ENCODE measurements around the gene HS1BP3.

Gene HS1BP3

DNA sequence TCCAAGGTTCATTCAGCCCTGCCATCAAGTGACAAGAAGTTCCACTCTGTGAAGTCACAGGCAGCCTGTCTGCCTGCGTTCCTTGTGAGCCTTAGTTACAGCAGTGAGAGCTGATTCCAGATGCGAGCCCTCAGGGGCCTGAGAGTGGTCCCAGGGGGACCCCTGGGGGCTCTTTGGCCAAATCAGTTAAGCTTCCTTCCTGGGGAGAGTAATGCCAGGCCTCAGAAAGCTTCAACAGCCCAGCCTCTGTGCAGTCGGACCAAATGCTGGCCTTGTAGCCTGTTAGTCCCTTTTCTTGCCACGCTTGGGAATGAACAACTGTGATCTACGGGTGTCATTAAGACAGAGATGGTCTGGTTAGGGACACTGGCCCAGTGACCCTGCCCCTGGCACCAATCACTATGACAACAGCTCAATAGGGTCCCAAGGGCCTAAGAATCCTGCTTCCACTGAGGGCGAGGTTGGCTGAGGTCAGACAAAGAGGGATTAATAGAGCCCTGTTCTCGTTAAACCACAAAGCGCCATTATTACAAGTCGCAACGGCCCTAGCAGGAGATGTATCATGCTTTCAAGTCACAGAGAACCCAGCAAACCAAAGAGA, 50.9 kb downstream of the HS1BP3 start:
- DNase-seq (ENCODE audit: low read depth) = no peak

DNA sequence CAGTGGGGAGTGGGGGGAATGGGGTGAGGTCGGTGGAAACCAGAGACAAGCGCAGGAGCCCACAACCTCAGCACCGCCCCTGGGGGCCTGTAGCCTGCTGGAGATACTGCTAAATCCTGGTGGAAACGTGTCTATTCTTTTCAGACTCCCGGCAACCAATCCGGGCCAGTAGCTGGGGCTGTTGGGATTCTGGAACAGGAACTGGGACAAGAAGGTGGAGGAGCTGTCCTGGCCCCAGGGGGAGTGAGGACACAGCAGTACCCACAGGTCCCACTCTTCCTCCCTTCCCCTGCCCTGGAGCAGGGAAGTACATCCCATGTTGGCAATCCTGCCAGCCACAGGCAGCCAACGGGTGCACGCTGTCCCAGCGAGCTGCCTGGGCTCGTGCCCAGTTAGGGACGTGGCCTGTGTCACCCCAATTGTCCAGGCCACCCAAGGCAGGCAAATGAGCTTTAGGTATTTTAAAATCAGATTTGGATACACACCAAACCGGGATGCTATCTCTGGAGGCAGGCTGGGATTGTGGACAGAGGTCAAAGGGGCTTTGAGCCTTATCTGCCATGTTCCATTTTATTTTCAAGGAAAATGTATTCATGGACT, 51.8 kb downstream of the HS1BP3 start:
- DNase-seq (ENCODE audit: low read depth) = no peak

- DNase-seq (ENCODE audit: low read depth) = no peak
Observed at GRCh38 chr2:20597860-20598183, 53.1 kb downstream of the HS1BP3 start.

GRCh38 chr2:20596973-20597859, 53.7 kb downstream of the HS1BP3 start:
- DNase-seq (ENCODE audit: low read depth) = no peak

- DNase-seq (ENCODE audit: low read depth) = no peak
Observed at GRCh38 chr2:20596193-20596972, 54.5 kb downstream of the HS1BP3 start.

- no peak for DNase-seq (ENCODE audit: low read depth)
Observed at GRCh38 chr2:20595439-20596192, 55.3 kb downstream of the HS1BP3 start.

GRCh38 chr2:20594957-20595356, 55.9 kb downstream of the HS1BP3 start:
- DNase-seq (ENCODE audit: low read depth) = no peak

- no peak for DNase-seq (ENCODE audit: low read depth)
Observed at GRCh38 chr2:20594048-20594750, 56.7 kb downstream of the HS1BP3 start.

DNA sequence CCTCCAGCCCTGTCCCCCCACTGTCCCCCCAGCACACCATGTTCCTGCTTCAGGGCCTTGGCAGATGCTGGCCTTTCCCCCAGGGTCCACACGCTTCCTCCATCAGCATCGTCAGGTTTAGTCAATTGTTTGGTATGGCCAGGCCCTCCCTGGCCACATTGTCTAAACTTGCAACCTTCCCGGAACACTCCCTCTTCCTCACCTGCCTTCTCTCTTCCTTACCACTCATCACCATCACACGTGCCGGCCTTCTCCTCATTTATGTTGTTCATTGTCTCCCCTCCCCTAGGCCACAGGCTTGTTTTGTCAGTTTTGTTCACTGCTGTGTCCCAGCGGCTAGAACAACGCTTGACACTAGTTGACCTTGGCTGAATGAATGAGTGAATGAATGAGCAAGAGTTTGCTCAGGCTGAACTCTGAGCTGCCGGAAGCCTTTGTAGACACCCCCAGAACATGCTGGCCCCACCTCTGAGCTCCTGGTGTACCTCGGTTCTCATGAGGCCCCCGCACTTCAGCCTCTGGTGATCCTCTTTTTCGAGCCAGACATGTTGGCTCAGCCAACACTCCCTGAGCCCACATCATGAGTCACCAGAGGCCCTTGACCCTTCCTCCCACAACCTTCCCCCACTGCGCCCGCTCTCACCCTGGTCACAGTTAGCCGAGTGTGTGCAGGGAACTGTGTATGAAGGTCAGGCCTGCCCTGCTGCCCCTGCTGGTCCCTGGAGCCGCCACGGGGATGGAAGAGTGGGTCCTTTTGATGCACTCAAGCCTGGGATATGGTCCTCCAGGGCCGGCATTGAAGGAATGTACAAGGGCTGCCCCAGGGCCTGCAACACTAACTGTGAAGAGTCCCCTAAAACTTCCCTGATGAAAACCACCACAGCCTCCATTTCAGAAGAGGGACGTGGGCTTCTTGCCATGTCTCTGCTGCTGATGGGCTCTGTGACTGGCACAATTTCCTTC, 57.5 kb downstream of the HS1BP3 start:
- no peak for DNase-seq (ENCODE audit: low read depth)

- DNase-seq (ENCODE audit: low read depth) = no peak
Observed at GRCh38 chr2:20592106-20593071, 58.5 kb downstream of the HS1BP3 start.

DNA sequence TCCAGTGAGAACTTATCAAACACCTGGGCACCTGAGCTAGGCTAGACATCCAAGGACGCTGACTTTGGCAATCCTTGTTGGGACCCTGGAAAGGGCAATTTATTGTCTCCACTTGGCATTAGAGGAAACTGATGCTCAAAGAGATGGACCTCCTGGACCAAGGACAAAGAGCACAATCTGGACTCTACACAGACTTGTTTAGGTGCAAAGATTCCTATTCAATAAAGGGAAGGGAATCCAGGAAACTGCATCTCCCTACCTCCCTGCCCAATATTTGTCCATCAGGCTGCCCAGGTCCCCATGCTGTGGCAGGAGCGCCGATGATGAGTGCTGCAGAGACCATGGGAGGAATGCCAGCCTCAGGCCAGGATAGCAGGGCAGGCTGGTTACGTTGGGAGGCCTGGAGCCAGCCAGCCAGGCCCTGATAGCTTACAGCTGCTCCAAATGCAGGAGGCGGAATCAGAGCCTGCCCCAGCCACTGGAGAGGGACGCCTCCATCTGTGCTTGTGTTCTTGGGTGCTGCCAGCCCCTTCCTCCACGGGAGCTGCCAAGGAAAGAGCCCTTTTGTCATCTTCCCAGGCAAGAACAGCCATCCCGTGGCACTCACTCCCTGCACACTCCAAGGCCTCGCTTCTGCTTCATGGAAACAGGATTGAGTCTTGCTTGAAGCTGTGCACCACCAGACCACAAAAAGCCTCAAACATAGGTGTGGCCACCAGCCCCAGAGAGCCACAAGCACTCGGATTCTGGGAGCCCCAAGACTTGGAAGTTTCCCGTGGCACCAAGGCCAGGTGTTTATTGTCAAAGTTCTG, 60.0 kb downstream of the HS1BP3 start:
- no peak for DNase-seq (ENCODE audit: low read depth)

DNA sequence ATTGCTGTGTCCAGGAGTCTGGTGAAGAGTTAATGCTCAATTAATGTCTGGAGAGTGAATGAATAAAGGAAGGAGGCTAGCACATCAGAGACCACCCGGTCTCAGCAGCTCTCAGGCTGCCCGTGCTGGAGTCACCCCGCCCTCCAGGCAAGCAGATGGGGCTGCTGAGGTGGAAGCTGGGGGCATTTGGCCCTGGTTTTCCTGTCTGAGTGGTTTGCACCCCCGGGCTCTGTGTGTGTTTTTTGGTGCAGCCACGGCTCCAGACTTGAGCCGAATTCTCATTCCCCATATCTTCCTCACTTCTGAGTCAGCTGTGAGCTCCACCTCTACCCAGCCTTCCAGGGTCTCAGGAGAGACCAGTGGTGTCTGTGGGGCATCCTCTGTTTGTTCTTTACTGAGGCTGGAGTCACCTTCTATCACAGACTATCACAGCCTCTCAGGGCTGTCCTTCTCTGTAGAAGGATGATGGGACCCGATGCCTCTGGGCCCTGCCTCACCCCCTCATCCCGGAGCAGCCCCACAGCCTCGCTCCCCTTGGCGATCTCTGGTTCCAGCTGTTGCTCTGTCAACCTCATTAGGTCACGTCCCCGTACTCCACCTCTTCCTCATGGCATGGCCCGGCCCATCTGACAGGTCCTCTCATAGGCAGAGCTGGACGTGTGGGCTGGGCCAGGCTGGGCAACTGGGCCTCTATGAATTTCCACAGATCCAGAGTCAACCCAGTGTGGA, 60.8 kb downstream of the HS1BP3 start:
- no peak for DNase-seq (ENCODE audit: low read depth)

DNA sequence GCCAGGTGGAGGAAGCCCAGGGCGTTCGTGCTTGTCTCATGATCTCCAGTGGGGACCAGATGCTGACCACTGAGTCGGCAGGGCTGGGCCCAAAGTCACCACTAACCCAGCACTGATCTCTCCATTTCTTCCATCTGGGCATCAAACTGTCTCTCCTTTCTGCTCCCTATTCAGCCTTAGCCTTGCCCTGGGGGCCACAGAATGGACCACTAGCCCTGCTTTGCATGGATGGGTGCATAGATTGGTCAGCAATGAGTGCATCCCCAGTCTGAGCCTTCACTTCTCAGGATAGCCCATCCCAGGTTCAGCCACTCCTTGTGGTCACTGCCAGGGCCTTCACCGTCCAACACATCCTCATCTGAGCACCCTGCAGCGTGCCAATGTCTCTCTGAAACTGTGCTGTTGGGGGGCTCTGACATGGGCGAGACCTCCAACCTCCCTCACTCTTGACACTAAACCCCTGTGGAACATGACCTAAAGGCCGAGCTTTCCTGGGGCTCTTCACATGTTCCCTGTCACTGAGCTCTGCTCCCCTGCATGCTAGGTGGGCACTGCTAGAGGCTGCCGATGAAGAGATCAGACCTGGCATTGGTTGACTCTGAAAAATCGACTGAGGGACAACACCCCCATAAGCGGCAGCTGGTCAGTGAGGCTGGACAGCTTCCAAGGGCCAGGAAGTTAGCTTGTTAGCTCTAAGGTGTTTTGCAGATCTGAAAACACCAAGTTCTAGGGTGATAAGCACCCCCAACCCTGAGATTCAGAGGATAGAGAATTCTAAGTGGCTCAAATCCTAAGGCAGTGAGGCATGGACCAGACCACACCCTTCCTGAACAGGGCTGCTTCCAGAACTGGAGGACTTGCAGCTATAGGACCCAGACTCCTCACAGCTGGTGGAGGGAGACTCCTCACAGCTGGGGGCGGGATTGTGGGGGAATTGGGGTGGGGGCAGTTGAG, 61.7 kb downstream of the HS1BP3 start:
- no peak for DNase-seq (ENCODE audit: low read depth)

DNA sequence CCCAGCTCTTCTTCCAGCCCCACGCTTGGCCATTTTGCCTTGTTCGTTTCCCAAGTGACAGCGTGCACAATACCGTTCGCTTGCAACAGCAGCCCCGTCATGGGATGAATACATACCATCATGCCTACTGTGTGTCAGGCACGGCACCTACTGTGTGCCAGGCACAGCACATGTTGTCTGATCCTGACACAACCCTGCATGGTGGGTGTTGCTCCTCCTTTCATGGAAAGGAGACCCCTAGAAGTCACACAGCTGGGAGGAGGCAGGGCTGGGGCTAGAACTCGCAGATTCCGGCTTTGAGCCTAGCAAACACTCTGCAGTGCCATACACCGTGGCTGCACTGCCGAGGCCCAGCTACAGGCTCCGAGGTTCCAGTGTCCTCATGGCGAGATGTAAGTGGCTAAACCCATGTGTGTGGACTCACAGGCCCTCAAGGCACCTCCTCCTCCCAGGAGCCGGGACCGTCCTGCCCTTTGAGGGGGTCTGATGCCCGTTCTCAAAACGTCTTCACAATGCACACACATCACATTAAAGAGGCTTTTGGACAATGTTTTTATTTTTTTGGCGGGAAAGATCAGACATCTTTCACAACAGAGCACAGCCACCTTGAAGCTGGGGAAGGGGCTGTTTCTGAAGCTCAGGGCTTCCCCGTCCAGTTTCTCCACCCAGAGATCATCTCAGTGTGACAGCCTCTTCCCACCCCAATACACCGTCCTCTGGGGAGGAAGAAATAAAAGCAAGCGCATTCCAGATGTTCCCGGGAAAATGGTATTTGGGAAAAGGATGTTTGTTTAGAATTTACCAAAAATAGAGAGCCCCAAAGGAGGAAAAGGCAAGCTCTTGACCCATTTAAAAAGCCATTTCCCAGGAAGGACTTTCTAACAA, 64.9 kb downstream of the HS1BP3 start:
- no peak for DNase-seq (ENCODE audit: low read depth)

GRCh38 chr2:20585359-20585709, 65.6 kb downstream of the HS1BP3 start:
- no peak for DNase-seq (ENCODE audit: low read depth)

All from stimulated activated CD8-positive, alpha-beta memory T cell treated with anti-CD3 and anti-CD28 coated beads, Interleukin-4, amount 100 ng/mL, for 24 hours (primary cell).